HG02840 (cell line): ENCODE measurements around the gene TMEM125.

Experiments
- ATAC-seq: cut with Tn5 transposase; IDR thresholded peaks from one replicate; pipeline ENCODE4 v1.9.1; 2021; ENCODE audit warnings: mild to moderate bottlenecking, moderate library complexity, moderate number of reproducible peaks; ENCODE audit not compliant: unreplicated experiment, low FRiP score

The TMEM125 gene

DNA sequence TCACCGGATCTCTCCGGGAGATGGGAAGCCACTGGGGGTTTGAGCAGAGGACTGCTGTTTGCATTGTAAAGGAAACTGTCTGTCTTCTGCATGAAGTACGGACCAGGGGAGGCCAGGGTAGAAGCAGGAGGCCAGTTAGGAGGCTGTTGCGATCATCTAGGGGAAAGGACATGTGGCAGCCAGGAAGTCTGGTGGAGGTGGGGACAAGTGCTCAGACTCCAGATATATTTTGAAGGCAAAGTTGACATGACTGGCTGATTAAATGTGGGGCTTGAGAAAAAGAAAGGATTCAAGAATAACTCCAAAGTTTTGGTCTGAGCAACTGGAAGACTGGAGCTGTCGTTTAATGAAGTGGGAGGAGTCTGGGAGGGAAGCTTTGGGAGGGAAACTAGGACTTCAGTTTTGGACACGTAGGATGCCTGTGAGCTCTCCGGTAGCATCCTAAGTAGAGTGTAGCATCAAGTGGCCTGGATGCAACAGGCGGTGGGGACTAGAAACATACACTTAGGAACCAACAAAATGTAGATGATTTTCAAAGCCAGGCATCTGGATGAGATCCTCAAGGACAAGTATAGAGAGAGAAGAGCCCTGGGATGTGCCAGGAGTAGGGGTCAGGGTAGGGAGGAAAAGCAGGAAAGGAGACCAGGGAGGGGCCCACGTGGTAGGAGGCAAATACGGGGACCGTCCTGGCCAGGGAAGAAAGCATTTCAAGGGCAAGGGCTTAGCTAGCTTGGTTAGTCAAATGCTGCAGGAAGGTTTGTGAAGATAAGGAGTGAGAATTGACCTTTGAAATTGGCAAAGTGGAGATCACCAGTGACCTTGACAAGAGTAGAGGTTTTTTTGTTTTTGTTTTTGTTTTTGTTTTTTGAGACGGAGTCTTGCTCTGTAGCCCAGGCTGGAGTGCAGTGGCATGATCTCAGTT lies 19.3 kb downstream of the TMEM125 start:
- ATAC-seq: no peak

DNA sequence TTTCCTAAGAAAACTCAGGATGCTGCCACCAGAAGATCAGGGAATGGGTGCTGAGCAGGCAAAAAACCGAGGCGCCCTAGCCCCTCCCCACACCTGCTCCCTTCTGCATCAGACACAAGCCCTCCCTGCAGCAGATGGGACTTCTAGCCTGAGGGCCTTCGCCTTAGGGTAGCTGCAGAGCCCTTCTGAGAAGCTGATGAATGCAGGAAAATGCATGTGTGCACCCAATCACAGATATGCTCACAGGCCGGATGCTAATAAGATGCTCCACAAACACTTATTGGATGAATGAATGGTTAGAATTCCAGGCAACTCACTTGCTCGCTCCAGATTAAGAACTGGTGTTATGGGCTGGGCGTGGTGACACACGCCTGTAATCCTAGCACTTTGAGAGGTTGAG lies 22.4 kb downstream of the TMEM125 start:
- no peak for ATAC-seq

DNA sequence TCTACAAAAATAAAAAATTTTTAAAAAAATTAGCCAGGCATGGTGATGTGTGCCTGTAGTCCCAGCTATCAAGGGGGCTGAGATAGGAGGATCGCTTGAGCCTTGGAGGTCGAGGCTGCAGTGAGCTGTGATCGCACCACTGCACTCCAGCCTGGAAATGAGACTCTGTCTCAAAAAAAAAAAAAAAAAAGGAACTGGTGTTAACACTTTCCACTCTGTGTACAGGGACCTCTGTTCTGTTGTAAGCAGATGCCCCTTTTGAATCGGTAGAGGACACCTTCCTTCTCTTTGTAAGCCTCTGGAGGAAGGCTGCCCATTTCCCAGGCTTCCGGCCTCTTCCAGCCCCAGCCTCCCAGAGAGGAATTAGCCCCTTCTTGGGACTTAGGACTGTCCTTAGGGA lies 22.9 kb downstream of the TMEM125 start:
- no peak for ATAC-seq

DNA sequence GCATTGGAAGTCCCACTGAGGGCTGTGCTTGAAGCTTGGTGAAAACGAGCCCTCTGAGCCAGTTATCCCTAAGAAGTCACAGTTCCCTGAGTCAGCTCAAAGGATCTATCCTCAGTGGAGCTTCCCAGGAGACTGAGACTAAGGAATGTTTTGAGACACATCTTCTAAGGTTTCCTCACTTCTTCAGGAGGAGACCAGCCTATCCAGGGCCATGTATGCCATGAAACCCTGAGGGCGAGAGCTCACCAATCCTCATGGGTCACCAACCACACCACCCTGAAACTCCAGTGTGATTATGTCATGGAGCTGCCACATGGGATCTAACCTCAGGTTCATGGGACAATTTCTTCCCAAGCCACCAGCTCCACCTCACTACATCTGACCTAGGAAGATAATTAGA lies 23.4 kb downstream of the TMEM125 start:
- ATAC-seq: no peak

DNA sequence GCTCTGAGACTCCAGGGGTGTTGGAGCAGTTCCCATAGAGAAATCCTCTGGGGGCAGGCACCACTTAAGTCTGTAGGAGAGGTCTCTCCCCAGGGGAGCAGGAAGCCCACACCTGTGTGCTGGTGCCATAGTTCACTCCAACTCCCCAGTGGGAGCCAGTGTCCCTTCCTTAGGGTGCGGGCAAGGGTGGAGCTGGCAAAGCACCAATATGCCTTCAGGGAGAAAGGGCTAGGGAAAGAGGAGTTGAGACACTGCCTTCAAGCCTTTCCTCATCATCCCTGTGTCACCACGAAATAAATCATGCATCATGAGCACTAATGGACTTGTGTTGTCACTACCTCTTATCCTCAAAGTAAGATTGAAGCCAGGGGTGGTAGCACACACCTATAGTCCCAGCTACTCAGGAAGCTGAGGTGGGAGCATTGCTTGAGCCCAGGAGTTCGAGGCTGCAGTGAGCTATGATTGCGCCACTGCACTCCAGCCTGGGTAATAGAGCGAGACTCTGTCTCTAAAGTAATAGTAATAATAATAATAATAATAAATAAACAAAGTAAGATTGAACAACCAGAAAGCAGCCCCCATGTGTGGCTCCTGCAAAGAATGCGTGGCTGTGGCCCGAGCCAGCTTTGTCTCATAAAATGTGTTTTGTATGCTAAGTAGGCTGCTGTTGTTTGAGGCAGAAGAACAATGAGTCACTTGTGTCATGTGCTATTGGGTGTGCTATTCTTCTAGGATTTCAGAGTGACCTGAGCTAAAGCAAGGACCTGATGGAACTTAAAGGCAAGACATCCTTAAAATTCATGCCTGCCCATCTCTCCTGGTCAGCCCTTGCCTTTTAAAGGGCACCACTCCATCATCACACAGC lies 24.3 kb downstream of the TMEM125 start:
- ATAC-seq: no peak

DNA sequence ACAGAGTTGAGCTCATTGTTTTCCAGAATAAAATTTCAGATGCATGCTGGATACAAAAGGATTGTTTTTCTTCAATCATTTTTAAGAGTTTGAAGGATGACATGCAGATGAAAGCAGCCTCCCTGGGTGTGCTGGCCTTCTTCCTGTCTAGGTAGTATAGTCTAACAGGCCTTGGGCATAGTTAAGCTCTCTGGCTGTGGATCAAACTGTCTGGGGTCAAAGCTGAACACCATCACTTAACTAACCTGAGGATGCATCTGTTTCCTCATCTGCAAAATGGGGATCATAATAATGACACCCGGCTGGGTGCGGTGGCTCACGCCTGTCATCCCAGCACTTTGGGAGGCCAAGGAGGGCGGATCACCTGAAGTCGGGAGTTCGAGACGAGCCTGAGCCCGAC lies 25.0 kb downstream of the TMEM125 start:
- ATAC-seq: no peak

DNA sequence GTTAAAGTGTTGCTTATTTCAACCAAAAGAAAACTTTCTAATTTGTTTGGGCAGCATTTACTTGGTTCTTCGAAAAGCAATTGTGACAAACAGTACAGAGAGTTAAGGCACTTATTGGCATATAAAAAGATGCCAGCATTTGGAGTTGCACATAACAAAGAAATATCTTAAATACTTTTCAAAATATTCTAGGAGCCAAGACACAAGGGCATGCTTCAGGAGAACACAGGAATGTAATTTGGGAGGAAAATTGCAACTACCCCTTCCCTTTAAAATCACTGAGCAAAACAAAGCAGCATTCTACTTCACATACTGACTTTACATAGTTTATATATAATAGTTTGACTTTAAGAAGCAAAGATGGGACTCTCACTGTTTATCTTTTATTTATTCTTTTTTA lies 26.4 kb downstream of the TMEM125 start:
- ATAC-seq: no peak

DNA sequence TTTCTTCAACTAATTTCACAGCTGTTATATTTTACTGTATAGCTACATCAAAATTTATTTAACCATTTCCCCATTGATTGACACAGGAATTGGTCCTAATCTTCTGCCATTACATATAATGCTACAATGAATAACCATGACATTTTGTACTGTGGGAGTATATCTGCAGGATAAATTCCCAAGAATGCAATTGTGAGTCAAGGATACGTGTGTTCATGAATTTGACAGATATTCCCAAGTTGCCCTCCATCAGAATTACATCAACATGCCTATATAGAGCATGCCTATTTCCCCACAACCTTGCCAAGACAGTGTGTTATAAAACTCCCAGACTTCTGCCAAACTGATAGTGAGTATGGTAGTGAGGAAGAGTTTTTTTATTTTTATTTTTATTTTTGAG lies 28.3 kb downstream of the TMEM125 start:
- ATAC-seq: no peak

DNA sequence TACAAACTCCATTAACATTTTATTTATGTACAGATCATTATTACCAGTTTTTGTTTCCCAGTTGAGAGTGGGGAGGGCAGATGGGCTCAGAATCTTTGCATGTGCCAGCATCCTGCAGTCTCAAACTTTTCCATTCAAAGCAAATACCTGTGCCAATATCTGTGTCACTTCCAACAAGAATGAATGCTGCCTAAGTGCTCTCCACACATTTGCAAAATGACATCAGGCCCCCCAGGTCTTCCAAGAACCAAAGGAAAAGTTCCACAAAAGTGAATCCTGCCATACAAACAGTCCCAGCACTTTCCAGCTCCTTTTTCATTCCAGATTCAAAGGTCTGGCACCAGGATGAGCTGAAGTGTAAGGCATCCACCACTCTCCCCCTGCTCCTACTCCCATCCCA lies 29.3 kb downstream of the TMEM125 start:
- ATAC-seq: no peak

DNA sequence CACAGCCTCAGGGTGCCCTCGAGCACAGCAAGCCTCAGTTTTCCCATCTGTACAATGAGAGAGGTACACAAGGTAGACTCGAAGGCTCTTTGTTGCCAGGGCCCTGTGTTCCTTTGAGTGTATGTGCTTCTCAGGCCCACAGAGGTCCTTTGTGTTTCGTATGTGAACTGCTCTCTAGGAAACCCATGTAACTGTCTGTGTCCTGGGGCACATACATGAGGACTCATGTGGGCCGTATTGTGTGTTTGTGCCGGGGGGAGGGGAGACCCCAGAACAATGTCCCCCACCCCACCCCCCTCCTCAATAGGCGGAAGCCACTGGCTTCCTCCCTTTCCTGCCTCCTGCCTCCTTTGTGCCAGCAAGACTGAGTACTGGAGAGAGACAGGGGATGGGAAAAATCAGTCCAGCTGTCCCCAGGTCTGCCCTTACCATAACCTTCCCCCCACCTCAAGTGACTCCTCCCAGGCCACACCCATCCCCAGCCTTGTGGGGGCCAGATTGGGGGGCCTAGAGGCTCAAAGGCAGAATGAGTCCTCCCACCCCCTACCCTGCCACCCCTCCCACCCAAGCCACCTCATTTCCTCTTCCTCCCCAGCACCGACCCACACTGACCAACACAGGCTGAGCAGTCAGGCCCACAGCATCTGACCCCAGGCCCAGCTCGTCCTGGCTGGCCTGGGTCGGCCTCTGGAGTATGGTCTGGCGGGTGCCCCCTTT lies 30.8 kb downstream of the TMEM125 start, which contains the start of gene TIE1:
TIE1 (plus strand) TSS at position 605 of the 717 bp plus-strand sequence; CDS start at position 695, 90 bp downstream.
- no peak for ATAC-seq

DNA sequence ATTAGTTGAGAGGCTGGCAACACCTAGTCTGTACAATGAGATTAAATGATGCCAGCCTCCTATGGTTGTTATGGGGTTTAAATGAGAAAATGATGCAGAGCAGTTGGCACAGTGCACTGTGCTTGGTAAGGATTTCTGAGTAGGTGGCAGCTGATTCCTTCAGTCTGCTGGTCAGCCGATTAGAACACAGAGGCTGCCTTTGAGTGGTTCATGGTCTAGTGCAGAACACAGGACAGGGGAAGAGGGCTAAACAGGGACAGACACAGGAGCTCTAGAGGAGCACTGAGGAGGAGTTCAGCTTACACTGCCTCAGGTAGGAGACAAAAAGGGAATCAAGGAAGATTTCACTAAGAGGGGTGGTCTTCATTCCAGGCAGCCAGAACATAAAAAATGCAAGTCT lies 32.4 kb downstream of the TMEM125 start:
- no peak for ATAC-seq

DNA sequence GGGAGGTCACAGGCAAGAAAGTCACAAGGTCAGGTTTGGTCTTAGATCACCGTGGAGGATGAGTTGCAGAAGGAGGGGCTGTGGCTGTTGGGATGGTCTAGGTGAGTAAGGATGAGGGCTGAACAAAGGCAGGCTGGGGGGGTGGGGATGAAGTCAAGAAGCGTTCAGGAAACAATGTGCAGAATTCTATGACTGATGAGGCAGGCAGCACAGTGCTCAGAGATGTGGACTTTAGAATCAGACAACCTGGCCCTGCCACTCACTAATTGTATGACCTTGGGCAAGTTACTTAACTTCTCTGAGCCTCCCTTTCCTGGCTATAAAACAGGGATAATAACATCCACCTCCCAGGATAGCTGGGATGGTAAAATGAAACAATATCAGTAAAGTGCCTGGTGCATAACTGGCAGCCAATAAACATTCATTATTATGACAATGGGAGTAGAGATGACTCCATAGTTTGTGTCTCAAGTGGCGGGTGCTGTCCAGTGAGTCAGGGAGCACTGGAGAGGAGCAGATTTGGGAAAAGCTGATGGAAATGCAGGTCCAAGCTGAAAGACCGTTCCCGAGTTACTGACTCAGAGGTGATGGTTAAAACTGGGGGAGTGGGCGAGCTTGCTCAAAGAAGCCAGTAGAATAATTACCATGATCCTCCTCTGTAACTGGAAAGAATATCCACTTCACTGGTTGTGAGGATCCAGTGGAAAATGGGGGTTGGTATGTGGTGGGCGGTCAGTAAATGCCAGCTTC lies 33.1 kb downstream of the TMEM125 start:
- no peak for ATAC-seq

DNA sequence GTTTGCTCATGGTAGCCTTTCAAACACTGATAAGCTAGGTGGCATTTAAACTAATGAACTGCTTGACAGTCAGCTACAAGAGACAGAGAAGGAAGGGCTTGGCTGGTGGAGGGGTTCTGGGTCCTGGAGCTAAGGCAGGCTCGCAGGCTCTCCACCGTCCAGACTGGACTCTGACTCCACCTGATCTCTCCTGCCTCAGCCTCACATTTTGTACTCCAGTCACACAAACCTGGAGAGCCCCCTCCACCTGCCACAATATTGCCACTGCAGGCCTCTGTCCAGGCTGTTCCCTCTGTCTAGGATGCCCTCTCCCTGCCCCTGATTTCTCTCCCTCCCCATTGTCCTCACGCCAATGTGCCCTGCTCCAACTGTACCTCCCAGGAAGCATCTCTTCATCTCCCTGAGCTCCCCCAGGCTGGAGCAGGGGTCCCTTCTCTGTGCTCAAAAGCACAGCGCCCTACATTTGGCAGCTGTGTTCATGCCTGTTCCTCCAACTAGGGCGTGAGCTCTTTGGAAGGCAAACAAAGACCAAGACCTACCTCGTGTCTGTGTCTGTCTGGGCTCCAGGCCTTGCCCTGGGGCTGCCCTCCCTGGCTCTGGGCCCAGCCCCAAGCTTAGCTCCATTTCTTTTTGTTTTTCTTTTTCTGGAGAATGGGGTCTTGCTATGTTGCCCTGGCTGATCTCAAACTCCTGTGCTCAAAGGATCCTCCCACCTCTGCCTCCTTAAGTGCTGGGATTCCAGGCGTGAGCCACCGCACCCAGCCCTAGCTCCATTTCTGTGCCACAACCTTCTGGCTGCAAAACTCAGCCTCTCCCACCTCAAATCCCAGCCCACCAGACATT lies 33.9 kb downstream of the TMEM125 start:
- no peak for ATAC-seq

DNA sequence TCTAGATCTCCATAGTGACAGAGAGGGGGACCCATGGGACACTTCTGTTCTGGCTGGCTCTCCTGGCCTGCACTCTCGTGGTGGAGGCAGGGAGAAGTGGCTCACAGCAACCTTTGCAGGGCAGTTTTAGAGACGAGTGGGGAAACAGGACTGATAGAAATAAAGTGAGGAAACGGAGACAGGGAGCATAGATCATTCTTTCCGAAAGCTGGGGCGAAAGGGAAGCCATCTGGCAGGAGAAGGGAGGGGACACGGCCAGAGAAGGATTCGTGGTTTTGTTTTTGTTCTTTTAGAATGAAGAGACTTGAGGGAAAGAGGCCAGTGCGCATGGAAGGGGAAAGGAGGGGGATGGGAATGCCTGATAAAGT lies 34.5 kb downstream of the TMEM125 start:
- ATAC-seq: no peak

DNA sequence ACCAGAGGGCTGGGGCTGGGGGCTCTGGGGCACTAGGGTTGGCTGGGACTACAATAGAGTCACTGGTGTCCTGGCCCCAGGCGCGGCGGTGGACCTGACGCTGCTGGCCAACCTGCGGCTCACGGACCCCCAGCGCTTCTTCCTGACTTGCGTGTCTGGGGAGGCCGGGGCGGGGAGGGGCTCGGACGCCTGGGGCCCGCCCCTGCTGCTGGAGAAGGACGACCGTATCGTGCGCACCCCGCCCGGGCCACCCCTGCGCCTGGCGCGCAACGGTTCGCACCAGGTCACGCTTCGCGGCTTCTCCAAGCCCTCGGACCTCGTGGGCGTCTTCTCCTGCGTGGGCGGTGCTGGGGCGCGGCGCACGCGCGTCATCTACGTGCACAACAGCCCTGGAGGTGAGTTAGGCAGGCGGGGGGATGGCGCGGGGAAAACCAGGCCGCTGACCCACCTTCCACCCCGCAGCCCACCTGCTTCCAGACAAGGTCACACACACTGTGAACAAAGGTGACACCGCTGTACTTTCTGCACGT lies 35.1 kb downstream of the TMEM125 start:
- no peak for ATAC-seq

DNA sequence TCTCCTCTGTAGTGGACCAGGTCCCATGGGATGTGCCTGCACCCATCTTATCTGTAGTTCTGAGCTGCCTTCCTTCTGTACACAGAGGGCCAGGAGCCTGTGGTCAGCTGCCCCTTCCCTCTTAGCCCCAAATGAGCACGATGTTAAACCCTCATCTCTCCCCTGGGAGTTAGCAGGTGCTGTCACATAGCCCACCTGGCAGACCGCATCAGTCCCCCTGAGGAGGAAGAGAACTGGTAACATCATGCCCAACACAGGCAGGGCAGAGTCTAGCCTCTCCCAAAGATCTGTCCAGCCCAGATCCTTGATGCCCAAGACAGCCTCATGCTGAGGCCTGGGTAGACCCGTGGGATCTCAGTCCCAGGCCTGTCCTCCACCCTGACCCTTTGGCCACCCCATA lies 35.7 kb downstream of the TMEM125 start:
- no peak for ATAC-seq

DNA sequence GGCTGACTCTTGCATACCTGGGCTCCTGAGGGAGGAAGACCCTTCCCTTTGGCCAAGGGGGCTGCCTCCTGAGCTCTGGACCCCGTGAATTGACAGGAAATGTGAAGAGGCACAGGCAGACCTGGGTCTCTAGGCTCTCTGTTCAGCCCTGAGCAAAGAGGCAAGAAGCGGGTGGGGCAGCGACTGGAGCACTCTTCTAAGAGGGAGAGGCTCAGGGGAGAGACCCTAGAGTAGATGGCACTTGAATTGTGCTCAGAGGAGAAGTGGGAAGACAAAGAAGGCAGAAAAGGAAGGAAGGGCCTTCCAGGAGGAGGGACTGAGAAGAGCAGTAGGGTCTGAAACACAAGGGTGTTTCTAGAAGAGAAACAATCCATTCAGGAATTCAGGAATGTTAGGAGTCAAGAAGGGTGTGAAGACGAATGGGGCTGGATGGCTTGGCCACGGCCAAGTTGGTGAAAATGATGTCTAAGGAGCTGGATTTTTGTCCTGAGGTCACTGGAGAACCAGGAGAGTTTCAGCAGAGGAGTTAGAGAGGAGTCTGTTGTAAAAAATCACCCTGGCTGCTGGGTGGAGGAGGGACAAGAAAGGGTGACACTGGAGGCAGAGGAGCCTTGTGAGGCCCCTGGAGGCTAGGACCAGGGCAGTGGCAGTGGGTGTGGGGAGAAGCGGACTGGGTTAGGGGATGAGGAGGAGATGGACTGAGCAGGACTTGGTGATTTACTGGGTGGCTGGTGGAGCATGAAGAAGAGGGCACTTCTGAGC lies 36.3 kb downstream of the TMEM125 start:
- ATAC-seq: no peak
